BLaER1 treated with 17β-estradiol and CSF1 and Interleukin-3, amounts not matched to agents 10 nM and 100 nM (cell line): Measurements from ENCODE around the gene TENM3.

Experiments
- H3K27ac ChIP-seq, 11 experiments: shearing (Covaris generic); formaldehyde crosslinking; 2 replicates each; pipeline ENCODE4 v1.8.1; 2022
- H3K27me3 ChIP-seq, 11 experiments: shearing (Covaris generic); formaldehyde crosslinking; 2 replicates each; pipeline ENCODE4 v1.8.1; 2022
- H3K36me3 ChIP-seq, 11 experiments: shearing (Covaris generic); formaldehyde crosslinking; 2 replicates each; pipeline ENCODE4 v1.8.1; 2022
- H3K4me1 ChIP-seq, 10 experiments: shearing (Covaris generic); formaldehyde crosslinking; 2 replicates each; pipeline ENCODE4 v1.8.1; 2022
- H3K4me2 ChIP-seq, 11 experiments: shearing (Covaris generic); formaldehyde crosslinking; 2 replicates each; pipeline ENCODE4 v1.8.1; 2022
- H3K4me3 ChIP-seq, 10 experiments: shearing (Covaris generic); formaldehyde crosslinking; 2 replicates each; pipeline ENCODE4 v1.8.1; 2022
- H3K9ac ChIP-seq, 11 experiments: shearing (Covaris generic); formaldehyde crosslinking; 2 replicates each; pipeline ENCODE4 v1.8.1; 2022
- H3K9me3 ChIP-seq, 11 experiments: shearing (Covaris generic); formaldehyde crosslinking; replicated peaks in 1 of 11; 2 replicates each; pipeline ENCODE4 v1.8.1; 2022
- H4K20me1 ChIP-seq, 11 experiments: shearing (Covaris generic); formaldehyde crosslinking; 2 replicates each; pipeline ENCODE4 v1.8.1; 2022
- Cebpa-rat ChIP-seq, 11 experiments: shearing (Covaris generic); IDR thresholded peaks; 2 replicates each; pipeline ENCODE4 v1.8.1; 2022

The TENM3 gene

GRCh38 chr4:182699795-182700194, 456.6 kb downstream of the TENM3 start:
- Histone ChIP-seq H3K36me3 (0 out of 22 replicates have a peak, but pooled peaks cover 0 to 2% (median 0%) of the 10 kb centered on the region in 11 experiments), H3K27me3 (no peaks in the 10 kb centered on the region), H3K4me2 (no peak overlapping the region), H3K9ac (no peak overlapping the region), H3K4me1 (no peaks in the 10 kb centered on the region), H3K9me3 (no peaks in the 10 kb centered on the region), H3K4me3 (no peak overlapping the region), H4K20me1 (no peaks in the 10 kb centered on the region), H3K27ac (no peak overlapping the region)
- no peak for TF ChIP-seq Cebpa-rat (IDR thresholded peaks at IDR 0.05)

- Histone ChIP-seq H3K9ac (no peak overlapping the region), H3K27me3 (no peaks in the 10 kb centered on the region), H3K4me3 (no peak overlapping the region), H4K20me1 (no peaks in the 10 kb centered on the region), H3K9me3 (no peaks in the 10 kb centered on the region), H3K4me1 (no peaks in the 10 kb centered on the region), H3K27ac (no peak overlapping the region), H3K36me3 (no peaks in the 10 kb centered on the region), H3K4me2 (no peak overlapping the region)
- TF ChIP-seq Cebpa-rat (IDR thresholded peaks at IDR 0.05), result no peak
These were observed 457.4 kb downstream of the TENM3 start for GRCh38 chr4:182700362-182701160.

- Histone ChIP-seq H3K9ac (no peak overlapping the region), H3K4me3 (no peak overlapping the region), H3K4me2 (no peak overlapping the region), H3K36me3 (no peaks in the 10 kb centered on the region), H3K4me1 (no peaks in the 10 kb centered on the region), H3K27ac (no peak overlapping the region), H3K27me3 (no peaks in the 10 kb centered on the region), H4K20me1 (no peaks in the 10 kb centered on the region), H3K9me3 (no peaks in the 10 kb centered on the region)
- TF ChIP-seq Cebpa-rat (IDR thresholded peaks at IDR 0.05), result no peak
These were observed 460.9 kb downstream of the TENM3 start for GRCh38 chr4:182704077-182704476.

- Histone ChIP-seq H3K36me3 (no peaks in the 10 kb centered on the region), H3K4me2 (no peak overlapping the region), H3K27ac (no peak overlapping the region), H3K9ac (no peak overlapping the region), H3K4me1 (no peaks in the 10 kb centered on the region), H3K27me3 (no peaks in the 10 kb centered on the region), H4K20me1 (no peaks in the 10 kb centered on the region), H3K9me3 (no peaks in the 10 kb centered on the region), H3K4me3 (no peak overlapping the region)
- TF ChIP-seq Cebpa-rat (IDR thresholded peaks at IDR 0.05), result no peak
These were observed 461.7 kb downstream of the TENM3 start for GRCh38 chr4:182704948-182705347.

GRCh38 chr4:182705389-182705788, 462.2 kb downstream of the TENM3 start:
- no peak for TF ChIP-seq Cebpa-rat (IDR thresholded peaks at IDR 0.05)
- H3K4me3 ChIP-seq, result no peak overlapping the region
- H3K4me2 ChIP-seq, result no peak overlapping the region

DNA sequence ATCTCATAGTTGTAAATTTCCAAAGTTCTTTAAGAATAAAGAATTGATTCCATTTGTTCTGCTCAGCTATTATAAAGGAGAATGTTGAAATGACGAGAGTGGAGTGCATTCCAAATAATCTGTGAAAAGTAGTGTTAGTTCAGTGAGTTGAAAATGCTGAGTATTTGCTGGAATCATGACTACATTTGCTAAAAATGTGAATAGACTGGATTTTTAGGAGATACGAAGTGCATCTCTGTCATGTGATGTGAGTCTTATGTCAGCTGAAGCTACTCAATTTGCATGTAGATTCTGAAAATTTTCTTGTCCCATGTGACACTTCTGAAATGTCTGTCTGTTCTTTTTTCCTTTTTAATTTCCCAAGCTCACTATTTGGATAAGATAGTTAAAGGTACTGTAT, 468.0 kb downstream of the TENM3 start:
- TF ChIP-seq Cebpa-rat (IDR thresholded peaks at IDR 0.05), result no peak
- Histone ChIP-seq H3K4me2 (no peak overlapping the region), H3K36me3 (peaks cover 0 to 9% (median 0%) of the 10 kb centered on the region in 11 experiments; a peak in 5 of 22 replicates), H3K27me3 (no peaks in the 10 kb centered on the region), H3K4me3 (no peak overlapping the region), H3K4me1 (no peaks in the 10 kb centered on the region), H4K20me1 (no peaks in the 10 kb centered on the region), H3K9ac (no peak overlapping the region), H3K27ac (no peak overlapping the region), H3K9me3 (no peaks in the 10 kb centered on the region)

More at GRCh38 chr4:182705389-182705788, 462.2 kb downstream of the TENM3 start:
- no peaks in the 10 kb centered on the region for H3K9me3 ChIP-seq
- no peak overlapping the region for H3K27ac ChIP-seq
- no peaks in the 10 kb centered on the region for H3K27me3 ChIP-seq
- H3K4me1 ChIP-seq, result no peaks in the 10 kb centered on the region
- no peak overlapping the region for H3K9ac ChIP-seq
- no peaks in the 10 kb centered on the region for H3K36me3 ChIP-seq
- no peaks in the 10 kb centered on the region for H4K20me1 ChIP-seq

GRCh38 chr4:182715548-182715947, 472.3 kb downstream of the TENM3 start:
- no peak for TF ChIP-seq Cebpa-rat (IDR thresholded peaks at IDR 0.05)
- Histone ChIP-seq H3K4me3 (no peak overlapping the region), H3K9ac (no peak overlapping the region), H4K20me1 (no peaks in the 10 kb centered on the region), H3K4me2 (no peak overlapping the region), H3K4me1 (no peaks in the 10 kb centered on the region), H3K27ac (no peak overlapping the region), H3K9me3 (no peaks in the 10 kb centered on the region), H3K27me3 (no peaks in the 10 kb centered on the region), H3K36me3 (peaks cover 0 to 10% (median 0%) of the 10 kb centered on the region in 11 experiments; a peak in 5 of 22 replicates)

- peaks cover 0 to 15% (median 0%) of the 10 kb centered on the region in 11 experiments; a peak in 5 of 22 replicates for H3K36me3 ChIP-seq
- no peak for TF ChIP-seq Cebpa-rat (IDR thresholded peaks at IDR 0.05)
- H3K27me3 ChIP-seq, result no peaks in the 10 kb centered on the region
- H3K27ac ChIP-seq, result no peak overlapping the region
- H3K4me1 ChIP-seq, result no peaks in the 10 kb centered on the region
- no peak overlapping the region for H3K9ac ChIP-seq
- H4K20me1 ChIP-seq, result no peaks in the 10 kb centered on the region
- no peak overlapping the region for H3K4me2 ChIP-seq
- H3K4me3 ChIP-seq, result no peak overlapping the region
- no peaks in the 10 kb centered on the region for H3K9me3 ChIP-seq
These were observed 473.0 kb downstream of the TENM3 start for GRCh38 chr4:182716192-182716591.

GRCh38 chr4:182717788-182718583, 474.8 kb downstream of the TENM3 start:
- Histone ChIP-seq H3K4me1 (no peaks in the 10 kb centered on the region), H3K27me3 (no peaks in the 10 kb centered on the region), H3K9ac (no peak overlapping the region), H4K20me1 (no peaks in the 10 kb centered on the region), H3K4me3 (no peak overlapping the region), H3K9me3 (no peaks in the 10 kb centered on the region), H3K36me3 (peaks cover 0 to 15% (median 0%) of the 10 kb centered on the region in 11 experiments; a peak in 5 of 22 replicates), H3K4me2 (no peak overlapping the region), H3K27ac (no peak overlapping the region)
- TF ChIP-seq Cebpa-rat (IDR thresholded peaks at IDR 0.05), result no peak
